Measurements from ENCODE around the gene ARHGEF28. TPM values are rescaled to one million over a fixed set of nuclear protein-coding genes. Genes with fewer than 3 reads are reported as not detected.

Gene ARHGEF28
- total and polyA plus RNA-seq, 9 of the 15 experiments (the other 6 are each of a cell fraction or from before 2014, with no cell fraction given): 0.27 TPM; not detected in 8

DNA sequence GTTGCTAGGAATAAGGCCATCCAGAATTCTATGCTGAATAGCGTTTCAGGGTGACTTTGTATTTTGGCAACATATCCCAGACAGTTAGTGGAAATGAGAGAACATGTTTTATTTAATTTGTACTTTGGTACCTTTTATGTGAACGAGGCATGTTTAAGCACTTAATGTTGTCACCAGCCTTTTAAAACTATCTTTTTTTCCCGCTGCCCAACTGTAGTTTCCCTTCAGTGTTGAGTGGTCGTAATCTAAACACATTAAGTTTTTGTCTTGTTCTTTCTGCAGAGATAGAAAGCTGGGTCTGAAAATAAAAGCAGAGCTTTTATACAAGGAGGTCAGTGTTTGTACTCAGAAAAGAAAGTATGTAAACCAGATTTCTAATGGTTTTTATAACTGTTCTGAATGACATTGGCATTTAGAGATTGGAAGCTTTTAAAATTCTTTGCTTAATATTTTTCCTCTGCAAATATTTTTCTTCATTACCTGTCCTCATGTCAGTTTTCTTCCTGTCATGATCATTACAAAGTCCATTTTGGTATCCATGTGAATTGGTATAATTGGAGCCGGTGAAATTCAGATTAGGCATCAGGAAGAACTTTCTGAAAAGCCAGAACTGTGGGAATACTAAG is 100.7 kb downstream of the ARHGEF28 start:
- POLR2A ChIA-PET: interaction anchor here (0.6 kb wide), 1 partner anchor 10 kb away, joined by 3 read pairs; no protein-coding TSS in a partner anchor
- H3K36me3 ChIP-seq (ENCODE audit: control insufficient read depth, insufficient read depth, low read length): no peaks in the 10 kb centered on the region
- TF ChIP-seq ZNF707 (CRISPR knock-in tag; conservative IDR thresholded peaks at IDR 0.05) (no peak), HMGN3 (IDR thresholded peaks at IDR 0.05; ENCODE audit: borderline replicate concordance, extremely low read depth, insufficient read length, low read depth, low read length) (no peak), XRCC3 (IDR thresholded peaks at IDR 0.05) (no peak), U2AF2 (optimal IDR thresholded peaks at IDR 0.05; ENCODE audit: low read depth, low read length) (no peak), TCF7L2 (IDR thresholded peaks at IDR 0.05; ENCODE audit: low read depth, low read length) (no peak), SMC3 (conservative IDR thresholded peaks at IDR 0.05; ENCODE audit: insufficient read depth, low read depth, low read length) (no peak), ZNF124 (CRISPR knock-in tag; IDR thresholded peaks at IDR 0.05) (no peak), HCFC1 (IDR thresholded peaks at IDR 0.05; ENCODE audit: low read depth, low read length) (no peak), HEY1 (CRISPR knock-in tag; IDR thresholded peaks at IDR 0.05; ENCODE audit: borderline replicate concordance) (no peak), GATAD2A (IDR thresholded peaks at IDR 0.05) (no peak), RFX5 (IDR thresholded peaks at IDR 0.05; ENCODE audit: low read depth, low read length) (no peak), KLF10 (CRISPR knock-in tag; IDR thresholded peaks at IDR 0.05) (no peak), FOS (IDR thresholded peaks at IDR 0.05; ENCODE audit: extremely low read depth, insufficient read length) (no peak), RFX7 (CRISPR knock-in tag; IDR thresholded peaks at IDR 0.05) (no peak), EWSR1 (IDR thresholded peaks at IDR 0.05; ENCODE audit: borderline replicate concordance, low read depth, partially characterized antibody) (no peak), ZSCAN29 (IDR thresholded peaks at IDR 0.05) (no peak), PTTG1 (tag; IDR thresholded peaks at IDR 0.05; ENCODE audit: low read depth) (no peak), TSHZ1 (CRISPR knock-in tag; IDR thresholded peaks at IDR 0.05) (no peak), KHSRP (IDR thresholded peaks at IDR 0.05) (no peak)
- no peak overlapping the region for H3K27ac ChIP-seq (ENCODE audit: extremely low read depth, low read depth, low read length)
- no peak overlapping the region for H2AFZ ChIP-seq (ENCODE audit: low read depth, low read length)
- H3K79me2 ChIP-seq (ENCODE audit: control insufficient read depth, insufficient read depth, low read length): no peaks in the 10 kb centered on the region
- H3K9me3 ChIP-seq (replicated peaks; ENCODE audit: control insufficient read depth, insufficient read depth, low read depth, low read length): no peaks in the 10 kb centered on the region
- 0% methylated on average over 5 of the region's 5 CpGs for WGBS (ENCODE audit: insufficient coverage, low coverage, missing lambda C conversion rate)
- no peaks in the 10 kb centered on the region for H3K4me1 ChIP-seq (replicated peaks in 1 of 2; ENCODE audit: control insufficient read depth in 2 of 2, insufficient read depth in 2 of 2, low read length in 2 of 2)
- in situ Hi-C loops (cut with MboI) (no loop called here), intact Hi-C loops (cut with micrococcal nuclease) (no loop called here)
- H3K4me2 ChIP-seq (ENCODE audit: insufficient read depth, low read length): no peak overlapping the region
- ATAC-seq: no peak
- H3K9me1 ChIP-seq (ENCODE audit: control insufficient read depth, insufficient read depth, low read length): no peaks in the 10 kb centered on the region
- no peak for FAIRE-seq
- no peaks in the 10 kb centered on the region; a peak in 2 of 5 replicates for H3K27me3 ChIP-seq (ENCODE audit: control insufficient read depth in 2 of 2, insufficient read depth in 2 of 2, low read length in 2 of 2)
- no TSS peak for BruUV-seq (replicated peaks)
- CTCF ChIA-PET (ENCODE audit: low intra/inter-chr PET ratio): no interaction called here
- no peak overlapping the region for H3K9ac ChIP-seq (ENCODE audit: insufficient read depth in 1 of 2, low read depth in 2 of 2, low read length in 2 of 2)
- no peak overlapping the region for H3K4me3 ChIP-seq
- DNase-seq (ENCODE audit: extremely low read depth in 1 of 4, low spot score in 3 of 4): no peak
- H4K20me1 ChIP-seq (replicated peaks; ENCODE audit: control insufficient read depth, insufficient read depth, low read length): no peaks in the 10 kb centered on the region
